Neuronal stem cell (in vitro differentiated cells): ENCODE data around the gene KIF2A.

Experiments used
- DNase-seq: peaks from one replicate; pipeline ENCODE4 v3.0.0-alpha.2; 2013; ENCODE audit warnings: low spot score
- H2AFZ ChIP-seq: one replicate; pipeline ENCODE4 v1.6.1; 2013; ENCODE audit warnings: mild to moderate bottlenecking, low read length, inconsistent platforms
- H2AK5ac ChIP-seq: 2 replicates; pipeline ENCODE4 v1.6.1; 2013; ENCODE audit warnings: low read depth, mild to moderate bottlenecking, inconsistent platforms, low read length, moderate library complexity, mixed read lengths
- H2BK120ac ChIP-seq: 2 replicates; pipeline ENCODE4 v1.6.1; 2013; ENCODE audit warnings: low read depth, mild to moderate bottlenecking, inconsistent platforms, low read length, moderate library complexity, mixed read lengths
- H2BK12ac ChIP-seq: one replicate; pipeline ENCODE4 v1.6.1; 2013; ENCODE audit warnings: low read length, inconsistent platforms
- H2BK15ac ChIP-seq: 2 replicates; pipeline ENCODE4 v1.6.1; 2013; ENCODE audit warnings: mild to moderate bottlenecking, low read length, inconsistent platforms, mixed read lengths
- H2BK5ac ChIP-seq: one replicate; pipeline ENCODE4 v1.6.1; 2013; ENCODE audit warnings: inconsistent platforms, mild to moderate bottlenecking, low read length, moderate library complexity
- H3K14ac ChIP-seq: one replicate; pipeline ENCODE4 v1.6.1; 2013; ENCODE audit warnings: low read length, inconsistent platforms
- H3K18ac ChIP-seq: 2 replicates; pipeline ENCODE4 v1.6.1; 2013; ENCODE audit warnings: low read length, inconsistent platforms
- H3K23ac ChIP-seq: 2 replicates; pipeline ENCODE4 v1.6.1; 2013; ENCODE audit warnings: low read depth, mild to moderate bottlenecking, mixed read lengths, low read length, inconsistent platforms; ENCODE audit not compliant: poor library complexity
- H3K27ac ChIP-seq: replicated peaks from 3 replicates; pipeline ENCODE4 v1.5.1; 2013; ENCODE audit warnings: low read length, inconsistent platforms
- H3K27me3 ChIP-seq, 3 experiments: 2 replicates each; pipeline ENCODE4 v1.6.1; 2013; ENCODE audit warnings: low read length in 3 of 3, mild to moderate bottlenecking in 2 of 3, inconsistent platforms in 1 of 3, low read depth in 1 of 3, mixed read lengths in 1 of 3, moderate library complexity in 1 of 3; ENCODE audit not compliant: control insufficient read depth in 3 of 3, insufficient read depth in 3 of 3
- H3K36me3 ChIP-seq, 2 donors: replicated peaks in 1 of 2; 2 replicates each; pipeline ENCODE4 v1.6.1; 2013; ENCODE audit warnings: low read length in 2 of 2; ENCODE audit not compliant: control insufficient read depth in 2 of 2, insufficient read depth in 2 of 2
- H3K4ac ChIP-seq: 2 replicates; pipeline ENCODE4 v1.6.1; 2013; ENCODE audit warnings: inconsistent platforms, mild to moderate bottlenecking, low read length, moderate library complexity
- H3K4me1 ChIP-seq, 2 donors: 1 replicate in 1 of 2; 2 replicates in 1 of 2; pipeline ENCODE4 v1.6.1; 2013; ENCODE audit warnings: low read length in 2 of 2, low read depth in 1 of 2; ENCODE audit not compliant: control insufficient read depth in 2 of 2, insufficient read depth in 1 of 2
- H3K4me2 ChIP-seq: one replicate; pipeline ENCODE4 v1.6.1; 2013; ENCODE audit warnings: mild to moderate bottlenecking, low read length, inconsistent platforms; ENCODE audit not compliant: insufficient read depth, poor library complexity, severe bottlenecking
- H3K4me3 ChIP-seq, 2 donors: 2 replicates each; pipeline ENCODE4 v1.5.1; 2013; ENCODE audit warnings: low read length in 2 of 2, mild to moderate bottlenecking in 2 of 2, inconsistent platforms in 1 of 2, moderate library complexity in 1 of 2
- H3K79me1 ChIP-seq: one replicate; pipeline ENCODE4 v1.6.1; 2013; ENCODE audit warnings: low read depth, mild to moderate bottlenecking, inconsistent platforms, low read length, moderate library complexity
- H3K9ac ChIP-seq: one replicate; pipeline ENCODE4 v1.6.1; 2013; ENCODE audit warnings: mild to moderate bottlenecking, low read depth, low read length, inconsistent platforms; ENCODE audit not compliant: poor library complexity
- H3K9me3 ChIP-seq, 2 donors: replicated peaks in 1 of 2; 2 replicates each; pipeline versions ENCODE3 to v1.6.1; 2013; ENCODE audit warnings: low read length in 2 of 2, mild to moderate bottlenecking in 2 of 2, inconsistent platforms in 1 of 2, low read depth in 1 of 2, mixed read lengths in 1 of 2, moderate library complexity in 1 of 2; ENCODE audit not compliant: control insufficient read depth in 2 of 2, insufficient read depth in 1 of 2
- H4K8ac ChIP-seq: one replicate; pipeline ENCODE4 v1.6.1; 2013; ENCODE audit warnings: low read depth, mild to moderate bottlenecking, inconsistent platforms, low read length, moderate library complexity
- H4K91ac ChIP-seq: one replicate; pipeline ENCODE4 v1.6.1; 2013; ENCODE audit warnings: low read length, low read depth, mild to moderate bottlenecking, inconsistent platforms; ENCODE audit not compliant: poor library complexity
- WGBS, 2 donors: extraction: QIAGEN DNeasy Blood & Tissue Kit; methylation state at CpG; one replicate each; pipeline ENCODE4 v1.1.7; 2013; ENCODE audit warnings: missing lambda C conversion rate in 2 of 2, mixed read lengths in 1 of 2; ENCODE audit not compliant: insufficient read length in 2 of 2, insufficient replicate concordance in 1 of 2; ENCODE audit errors: extremely low coverage in 2 of 2; 5-methylcytosine and 5-hydroxymethylcytosine counted together

KIF2A gene

GRCh38 chr5:62334082-62334481 is 28.1 kb downstream of the KIF2A start:
- H2BK120ac ChIP-seq, result no peak overlapping the region
- H3K4me3 ChIP-seq, result no peak overlapping the region
- no peaks in the 10 kb centered on the region for H3K4me1 ChIP-seq
- H3K18ac ChIP-seq, result no peak overlapping the region
- no peak overlapping the region for H2AFZ ChIP-seq
- H3K14ac ChIP-seq, result no peak overlapping the region
- H3K23ac ChIP-seq, result no peak overlapping the region
- no peak for DNase-seq
- H2BK15ac ChIP-seq, result no peak overlapping the region
- no peak overlapping the region for H2AK5ac ChIP-seq
- no peak overlapping the region for H3K4me2 ChIP-seq
- no peak overlapping the region for H3K4ac ChIP-seq
- WGBS, 2 donors, result no CpG with 5 or more reads among the region's 2 CpGs
- no peak overlapping the region for H2BK5ac ChIP-seq
- peaks cover 3% of the 10 kb centered on the region for H3K79me1 ChIP-seq
- H4K91ac ChIP-seq, result no peak overlapping the region
- no peak overlapping the region for H4K8ac ChIP-seq
- no peak overlapping the region for H3K9ac ChIP-seq
- peaks cover 7 to 25% of the 10 kb centered on the region in 2 donors for H3K36me3 ChIP-seq
- H3K27me3 ChIP-seq, result no peaks in the 10 kb centered on the region
- H2BK12ac ChIP-seq, result no peak overlapping the region
- H3K27ac ChIP-seq, result no peak overlapping the region
- H3K9me3 ChIP-seq, result no peaks in the 10 kb centered on the region

GRCh38 chr5:62340392-62340791 is 34.4 kb downstream of the KIF2A start:
- H3K14ac ChIP-seq, result no peak overlapping the region
- H2BK120ac ChIP-seq, result no peak overlapping the region
- no peaks in the 10 kb centered on the region for H3K4me1 ChIP-seq
- no peak overlapping the region for H4K8ac ChIP-seq
- H3K36me3 ChIP-seq, result peaks cover 0 to 6% of the 10 kb centered on the region in 2 donors
- H2AK5ac ChIP-seq, result no peak overlapping the region
- no peak overlapping the region for H3K18ac ChIP-seq
- no peak overlapping the region for H3K9ac ChIP-seq
- H3K27me3 ChIP-seq, result no peaks in the 10 kb centered on the region
- H3K23ac ChIP-seq, result no peak overlapping the region
- H3K9me3 ChIP-seq, result no peaks in the 10 kb centered on the region
- DNase-seq, result no peak
- no peak overlapping the region for H2BK15ac ChIP-seq
- peaks cover 2% of the 10 kb centered on the region for H3K79me1 ChIP-seq
- no peak overlapping the region for H3K4me3 ChIP-seq
- no peak overlapping the region for H3K27ac ChIP-seq
- no CpG with 5 or more reads among the region's 1 CpG for WGBS, 2 donors
- no peak overlapping the region for H2AFZ ChIP-seq
- H4K91ac ChIP-seq, result no peak overlapping the region
- H2BK5ac ChIP-seq, result no peak overlapping the region
- H3K4ac ChIP-seq, result no peak overlapping the region
- H2BK12ac ChIP-seq, result no peak overlapping the region
- no peak overlapping the region for H3K4me2 ChIP-seq

GRCh38 chr5:62340979-62341378 is 35.0 kb downstream of the KIF2A start:
- Histone ChIP-seq H2BK120ac (no peak overlapping the region), H3K36me3 (peaks cover 0 to 5% of the 10 kb centered on the region in 2 donors), H3K23ac (no peak overlapping the region), H3K4me1 (no peaks in the 10 kb centered on the region), H3K27ac (no peak overlapping the region), H3K79me1 (peaks cover 2% of the 10 kb centered on the region), H4K8ac (no peak overlapping the region), H3K9me3 (no peaks in the 10 kb centered on the region), H3K27me3 (no peaks in the 10 kb centered on the region), H2BK15ac (no peak overlapping the region), H3K4me2 (no peak overlapping the region), H2AFZ (no peak overlapping the region), H3K14ac (no peak overlapping the region), H3K18ac (no peak overlapping the region), H3K4me3 (no peak overlapping the region), H2BK5ac (no peak overlapping the region), H3K9ac (no peak overlapping the region), H3K4ac (no peak overlapping the region), H4K91ac (no peak overlapping the region), H2AK5ac (no peak overlapping the region), H2BK12ac (no peak overlapping the region)
- WGBS, 2 donors, result no CpG with 5 or more reads among the region's 2 CpGs
- no peak for DNase-seq

GRCh38 chr5:62341783-62342475 is 35.9 kb downstream of the KIF2A start:
- WGBS, 2 donors, result no CpG with 5 or more reads among the region's 4 CpGs
- Histone ChIP-seq H3K23ac (no peak overlapping the region), H3K9ac (no peak overlapping the region), H3K4me3 (no peak overlapping the region), H3K79me1 (peaks cover 2% of the 10 kb centered on the region), H2AFZ (no peak overlapping the region), H2BK120ac (no peak overlapping the region), H3K27me3 (no peaks in the 10 kb centered on the region), H4K8ac (no peak overlapping the region), H3K4ac (no peak overlapping the region), H2BK15ac (no peak overlapping the region), H3K36me3 (peaks cover 0 to 8% of the 10 kb centered on the region in 2 donors), H2BK12ac (no peak overlapping the region), H3K18ac (no peak overlapping the region), H3K14ac (no peak overlapping the region), H2AK5ac (no peak overlapping the region), H3K27ac (no peak overlapping the region), H2BK5ac (no peak overlapping the region), H4K91ac (no peak overlapping the region), H3K4me1 (no peaks in the 10 kb centered on the region), H3K9me3 (no peaks in the 10 kb centered on the region), H3K4me2 (no peak overlapping the region)
- no peak for DNase-seq
